ENCODE results near the gene INPP4B.

GRCh38 chr4:142607976-142608375 is 238.1 kb downstream of the INPP4B start:
- TF ChIP-seq CTCF (IDR thresholded peaks at IDR 0.05; ENCODE audit: borderline replicate concordance, extremely low read depth, low read length, poor library complexity, severe bottlenecking) (no peak), EZH2 (IDR thresholded peaks at IDR 0.05; ENCODE audit: borderline replicate concordance, low read depth, low read length, severe bottlenecking) (no peak)

Measured in DND-41 (cell line).